GM23248 (cell line): ENCODE measurements around the gene WIPF2.

Experiments used
- EZH2 ChIP-seq: fragments of 200-600 bp; sonication (generic); IDR thresholded peaks from 2 replicates; pipeline ENCODE4 v1.6.1; 2018; ENCODE audit warnings: antibody characterized with exemption, mild to moderate bottlenecking; ENCODE audit not compliant: insufficient read depth, poor library complexity, severe bottlenecking
- EZH2phosphoT487 ChIP-seq: fragments of 200-600 bp; sonication (generic); IDR thresholded peaks from 2 replicates; pipeline ENCODE4 v1.6.1; 2018; ENCODE audit warnings: antibody characterized with exemption, moderate library complexity, mild to moderate bottlenecking, low read depth; ENCODE audit not compliant: insufficient read depth

DNA sequence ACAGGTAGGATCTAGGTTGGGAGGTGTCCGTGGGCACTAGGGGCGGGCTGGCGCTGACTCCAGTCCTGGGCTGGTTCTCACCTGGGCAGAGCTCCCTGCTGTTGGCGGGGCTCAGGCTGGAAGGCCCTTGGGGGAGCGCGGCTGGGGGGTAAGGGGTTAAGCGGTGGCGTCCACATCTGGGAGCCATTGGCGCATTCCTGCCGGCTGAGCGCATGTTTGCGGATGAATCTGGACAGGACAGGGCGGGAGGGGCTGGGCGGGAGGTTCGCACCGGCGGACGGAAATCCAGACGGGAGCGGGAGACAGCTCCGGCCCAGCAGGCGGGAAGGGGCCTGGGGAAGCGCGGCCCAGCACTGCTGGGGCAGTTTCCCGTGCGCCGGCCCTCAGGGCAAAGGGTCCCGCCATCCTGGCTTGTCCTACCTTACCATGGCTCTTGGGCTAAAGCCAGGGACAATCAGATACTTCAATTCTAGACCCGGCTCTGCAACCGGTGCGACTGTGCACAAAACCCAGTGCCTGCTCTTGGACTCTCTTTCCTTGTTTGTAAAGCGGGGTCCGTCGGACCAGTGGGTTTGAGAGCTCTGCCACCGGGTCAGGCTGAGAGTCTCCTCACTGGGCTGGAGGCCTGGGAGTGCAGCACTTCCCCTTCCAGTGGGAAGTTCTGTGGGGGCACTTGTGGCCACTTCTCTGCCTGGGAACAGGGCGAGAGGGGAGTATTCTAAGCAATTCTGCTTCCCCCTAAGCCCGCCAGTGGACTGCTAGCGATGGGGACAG lies 97.7 kb downstream of the WIPF2 start:
- no peak for TF ChIP-seq EZH2phosphoT487
- TF ChIP-seq EZH2: no peak
